ENCODE measurements around the gene IL23R. TPM values are rescaled to one million over a fixed set of nuclear protein-coding genes. Genes with fewer than 3 reads are reported as not detected.

The IL23R gene
- total RNA-seq, 1 donor from 2014 or later: not detected

DNA sequence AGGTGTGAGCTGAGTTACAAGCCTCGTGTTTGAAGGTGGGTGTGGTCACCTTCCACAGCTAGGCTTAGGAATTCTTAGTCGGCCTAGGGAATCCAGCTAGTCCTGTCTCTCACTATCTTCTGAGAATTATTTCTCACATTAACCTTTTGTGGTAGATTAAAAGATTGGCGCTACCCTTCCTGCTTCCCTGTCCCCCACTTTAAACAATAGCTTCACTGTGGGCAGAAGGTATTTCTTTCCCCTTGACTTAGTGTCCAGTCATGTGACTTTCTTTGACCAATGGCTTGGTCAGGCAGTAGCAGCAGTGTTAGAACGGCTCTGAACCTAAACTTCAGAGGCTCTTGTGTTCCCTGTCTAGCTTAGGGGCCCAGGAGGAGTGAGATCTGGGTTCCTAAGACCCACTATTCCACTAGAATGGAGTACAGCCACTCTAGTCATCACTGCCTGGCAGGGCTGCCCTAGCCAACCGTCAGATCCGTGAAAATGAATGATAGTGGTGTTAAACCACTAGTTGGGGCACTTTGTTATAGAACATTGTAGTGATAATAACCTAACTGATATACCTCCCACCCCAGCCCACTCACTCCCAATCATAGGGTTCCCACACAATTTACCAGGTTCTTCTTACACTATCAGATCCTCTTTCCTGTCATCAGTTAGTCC lies 17.6 kb upstream of the IL23R start:
- DNase-seq (ENCODE audit: low read depth): no peak

DNA sequence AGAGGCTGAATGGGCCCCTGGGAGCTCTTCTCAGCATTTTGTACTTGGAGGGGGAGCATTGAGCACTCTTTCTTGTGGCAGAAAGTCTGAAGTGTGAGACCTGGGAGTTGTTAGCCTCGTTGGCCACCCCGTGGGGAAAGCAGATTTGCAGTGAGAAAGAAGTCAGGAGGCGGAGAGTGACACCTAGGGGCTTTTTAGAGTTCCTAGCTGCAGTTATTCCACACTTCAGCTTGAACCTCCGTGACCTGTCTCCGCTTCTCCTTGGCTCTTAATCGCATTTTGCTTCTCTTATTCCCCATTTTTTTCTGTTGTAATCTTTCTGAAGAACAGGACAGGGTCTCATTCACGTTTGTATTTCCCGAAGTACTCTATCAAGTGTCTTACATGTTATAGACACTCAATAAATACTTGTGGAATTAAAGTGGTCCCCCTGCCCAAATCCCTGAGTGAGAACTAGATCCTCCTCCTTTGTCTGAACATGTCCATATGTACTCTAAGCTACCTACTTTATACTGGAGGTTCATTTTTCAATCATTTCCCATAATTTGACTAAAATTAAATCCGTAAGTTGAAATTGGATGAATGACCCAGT lies 17.0 kb upstream of the IL23R start:
- peak; percentile 84 for DNase-seq (ENCODE audit: low read depth)

DNA sequence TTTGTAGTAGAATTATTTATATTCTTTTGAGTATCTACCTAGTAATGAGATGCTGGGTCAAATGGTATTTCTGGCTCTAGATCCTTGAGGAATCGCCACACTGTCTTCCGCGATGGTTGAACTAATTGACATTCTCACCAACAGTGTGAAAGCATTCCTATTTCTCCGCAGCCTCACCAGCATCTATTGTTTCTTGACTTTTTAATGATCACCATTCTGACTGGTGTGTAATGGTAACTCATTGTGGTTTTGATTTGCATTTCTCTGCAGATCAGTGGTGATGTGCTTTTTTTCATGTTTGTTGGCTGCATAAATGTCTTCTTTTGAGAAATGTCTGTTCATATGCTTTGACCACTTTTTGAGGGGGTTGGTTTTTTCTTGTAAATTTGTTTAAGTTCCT lies 15.3 kb upstream of the IL23R start:
- DNase-seq (ENCODE audit: low read depth): no peak

DNA sequence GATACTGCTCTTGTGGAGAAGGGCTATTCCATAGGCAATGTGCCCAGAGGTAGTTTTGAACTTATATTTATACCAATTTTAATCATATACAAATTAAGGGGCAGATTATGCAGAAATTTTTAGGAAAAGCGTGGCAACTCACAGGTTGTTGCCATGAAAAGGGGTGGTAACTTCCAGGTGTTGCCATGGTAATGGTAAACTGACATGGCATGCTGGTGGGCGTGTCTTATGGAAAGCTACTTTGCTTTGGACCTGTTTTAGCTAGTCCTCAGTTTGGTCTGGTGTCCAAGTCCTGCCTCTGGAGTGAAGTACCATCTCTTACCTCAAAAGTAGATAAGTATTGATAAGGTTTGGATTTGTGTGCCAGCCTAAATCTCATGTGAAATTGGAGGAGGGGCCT lies 7.9 kb upstream of the IL23R start:
- no peak for DNase-seq (ENCODE audit: low read depth)

DNA sequence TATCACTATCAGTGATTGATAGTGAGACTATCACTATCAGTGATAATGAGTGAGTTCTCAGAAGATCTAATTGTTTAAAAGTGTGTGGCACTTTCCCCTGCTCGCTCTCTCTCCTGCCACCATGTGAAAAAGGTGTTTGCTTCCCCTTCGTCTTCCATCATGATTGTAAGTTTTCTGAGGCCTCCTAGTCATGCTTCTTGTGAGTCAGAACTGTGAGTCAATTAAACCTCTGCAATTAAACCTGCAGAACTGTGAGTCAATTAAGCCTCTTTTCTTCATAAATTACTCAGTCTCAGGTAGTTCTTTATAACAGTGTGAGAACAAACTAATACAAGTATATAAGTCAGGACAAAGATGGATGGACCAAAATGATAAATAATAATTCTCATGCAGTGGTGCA lies 7.0 kb upstream of the IL23R start:
- DNase-seq (ENCODE audit: low read depth): peak; percentile 67

DNA sequence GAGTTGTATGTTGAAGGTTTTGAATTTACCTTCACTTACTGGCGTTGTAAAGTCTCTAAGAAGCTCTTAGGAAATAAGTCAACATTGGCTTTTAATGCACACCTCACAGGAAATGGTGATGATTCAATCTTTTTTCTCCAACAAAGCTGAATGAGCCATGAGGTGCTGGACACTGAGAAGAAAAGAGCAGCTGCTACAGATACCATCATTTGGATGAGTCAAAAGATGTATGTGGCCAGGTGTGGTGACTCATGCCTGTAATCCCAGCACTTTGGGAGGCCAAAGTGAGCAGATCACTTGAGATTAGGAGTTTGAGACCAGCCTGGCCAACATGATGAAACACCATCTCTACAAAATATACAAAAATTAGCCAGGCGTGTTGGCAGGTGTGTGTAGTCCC lies 3.3 kb upstream of the IL23R start:
- peak; percentile 74 for DNase-seq (ENCODE audit: low read depth)

DNA sequence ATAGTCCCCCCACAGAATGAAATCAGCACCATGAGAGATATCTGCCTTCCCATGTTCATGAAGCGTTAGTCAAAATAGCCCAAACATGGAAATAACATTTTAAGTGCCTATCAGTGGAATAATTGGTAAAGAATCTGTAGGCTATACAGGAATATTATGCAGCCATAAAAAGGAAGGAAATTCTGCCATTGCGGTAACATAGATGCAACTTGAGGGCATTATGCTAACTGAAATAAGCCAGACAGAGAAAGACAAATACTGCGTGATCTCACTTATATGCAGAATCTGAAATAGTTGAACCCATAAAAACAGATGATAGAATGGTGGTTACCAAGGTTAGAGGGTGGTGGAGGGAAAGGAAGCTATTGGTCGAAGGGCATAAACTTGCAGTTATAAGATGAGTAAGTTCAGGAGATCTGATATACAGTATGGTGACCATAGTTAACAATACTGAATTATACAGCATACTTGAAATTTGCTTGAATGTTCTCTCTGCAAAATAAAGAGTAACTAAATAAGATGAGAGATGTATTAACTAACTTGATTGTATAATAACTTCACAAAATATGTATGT lies 699 bp upstream of the IL23R start:
- DNase-seq (ENCODE audit: low read depth): no peak

DNA sequence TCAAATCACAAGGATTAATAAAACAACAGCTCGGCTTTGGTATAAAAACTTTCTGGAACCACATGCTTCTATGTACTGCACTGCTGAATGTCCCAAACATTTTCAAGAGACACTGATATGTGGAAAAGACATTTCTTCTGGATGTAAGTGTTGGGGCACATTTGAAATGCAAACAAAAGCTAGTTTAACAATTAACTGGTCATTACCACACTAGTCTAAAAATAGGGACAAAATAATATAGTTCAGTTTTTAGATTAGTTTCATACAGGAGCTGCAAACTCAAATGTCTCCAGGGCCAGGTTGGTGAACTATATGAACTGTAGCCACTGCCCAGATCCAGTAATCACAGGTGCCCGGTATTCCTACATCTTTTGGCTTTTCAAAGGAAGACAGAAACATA lies 3.2 kb downstream of the IL23R start:
- peak; percentile 16 for DNase-seq (ENCODE audit: low read depth)

DNA sequence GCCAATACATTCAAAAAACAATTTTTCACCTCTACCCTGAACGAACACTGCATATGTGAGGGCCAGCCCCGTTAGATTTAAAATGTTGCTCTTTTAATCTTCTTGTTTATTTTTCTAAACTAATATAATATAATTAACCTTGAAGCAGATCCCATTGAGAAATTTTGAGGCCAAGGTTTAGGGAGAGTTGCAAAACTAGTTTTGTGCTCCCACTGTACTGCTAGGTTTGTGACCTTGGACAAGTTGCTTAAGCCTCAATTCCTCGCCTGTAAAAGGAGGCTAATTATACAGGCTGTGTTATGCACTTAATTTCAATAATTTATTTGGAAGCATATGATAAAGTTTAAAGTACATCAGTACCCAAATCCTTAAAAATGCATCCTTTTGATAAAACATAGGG lies 3.7 kb downstream of the IL23R start:
- no peak for DNase-seq (ENCODE audit: low read depth)

DNA sequence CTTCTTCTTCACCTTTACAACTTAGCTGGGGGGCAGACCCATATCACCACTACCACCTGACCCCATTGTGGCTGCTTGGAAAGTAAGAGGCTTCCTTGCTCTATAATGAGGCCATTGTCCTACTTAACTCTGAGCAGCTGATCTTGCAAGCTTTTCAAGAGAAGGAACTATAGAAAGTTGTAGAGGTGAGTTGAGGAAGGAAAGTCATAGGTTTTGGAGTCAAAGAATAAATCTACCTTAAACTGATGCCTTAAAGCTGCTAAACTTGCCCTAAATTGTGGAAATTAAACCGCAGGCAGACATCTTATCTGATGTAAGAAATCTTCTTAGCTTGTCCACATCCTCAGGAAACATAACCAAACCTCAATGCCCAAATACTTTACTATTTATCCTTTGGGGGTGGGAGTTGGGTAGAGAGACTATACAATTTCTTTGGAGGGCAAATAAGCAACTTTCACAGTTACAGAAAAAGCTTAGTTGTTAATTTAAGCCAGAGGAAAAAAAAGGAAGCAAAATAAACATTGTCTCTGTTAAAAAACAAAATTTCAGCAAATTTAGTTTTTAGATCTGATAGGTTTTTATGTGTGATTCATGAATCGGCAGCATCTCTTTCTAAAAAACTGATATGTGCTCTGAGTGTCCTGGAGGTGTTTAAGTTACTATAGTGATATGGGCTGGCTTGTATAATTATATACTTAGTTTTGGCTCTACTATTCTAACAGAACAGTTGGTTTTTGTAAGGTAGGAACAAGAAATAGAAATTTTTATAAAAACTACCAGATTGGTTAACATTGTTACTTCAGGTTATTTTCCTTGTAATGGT lies 4.7 kb downstream of the IL23R start:
- DNase-seq (ENCODE audit: low read depth): no peak

DNA sequence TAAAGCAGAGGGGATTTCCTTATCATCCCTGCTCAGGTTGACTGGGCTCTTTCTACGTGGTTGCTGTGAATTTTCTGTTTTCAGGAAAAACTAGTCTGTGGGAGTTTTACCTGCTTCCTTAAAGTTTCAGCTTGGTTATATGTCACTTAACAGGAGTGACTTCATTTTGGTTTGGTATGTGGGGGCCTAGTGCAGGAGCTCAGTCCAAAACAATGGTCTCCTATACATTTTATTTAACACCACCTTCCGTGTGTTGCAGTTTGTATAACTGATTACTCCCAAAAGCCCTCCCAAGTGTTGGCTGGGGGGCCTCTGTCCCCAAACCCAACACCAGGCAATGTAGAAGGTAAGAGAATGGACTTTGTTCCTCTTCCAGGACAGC lies 5.3 kb downstream of the IL23R start:
- DNase-seq (ENCODE audit: low read depth): no peak

DNA sequence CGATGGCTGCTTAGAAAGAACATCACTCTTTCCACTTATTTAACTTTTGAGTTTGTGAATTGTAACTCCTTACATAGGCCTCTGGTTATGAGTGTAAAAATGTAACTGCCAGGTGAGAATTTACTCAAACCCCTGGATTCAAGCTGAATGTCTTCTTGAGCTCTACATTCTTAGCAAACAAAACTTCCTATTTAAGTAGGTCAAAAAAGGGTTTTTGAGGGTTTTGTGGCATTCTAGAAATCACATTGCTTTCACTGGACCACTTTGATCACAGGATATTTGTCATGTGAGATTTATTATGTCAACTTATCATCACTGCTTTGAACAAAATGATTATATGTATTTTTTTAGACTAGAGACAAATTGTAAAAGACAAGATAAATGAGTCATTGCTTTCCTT lies 5.7 kb downstream of the IL23R start:
- no peak for DNase-seq (ENCODE audit: low read depth)

DNA sequence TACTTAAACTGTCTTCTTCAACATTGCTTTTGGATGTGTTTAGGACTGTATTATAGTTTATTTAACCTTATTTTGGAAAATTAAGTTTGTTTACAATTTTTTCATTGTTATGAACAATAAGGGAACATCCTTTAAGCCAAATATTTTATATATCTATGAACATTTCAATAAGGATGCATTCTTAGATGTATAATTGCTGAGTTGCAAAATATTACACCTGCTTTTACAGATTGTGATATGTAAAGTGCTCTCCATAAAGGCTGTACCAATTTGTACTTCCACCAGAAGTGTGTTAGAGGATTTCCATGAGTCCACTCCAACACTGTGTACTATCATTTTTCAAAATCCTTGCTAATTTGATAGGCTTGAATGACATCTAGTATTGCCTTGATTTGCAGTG lies 7.7 kb downstream of the IL23R start:
- no peak for DNase-seq (ENCODE audit: low read depth)

DNA sequence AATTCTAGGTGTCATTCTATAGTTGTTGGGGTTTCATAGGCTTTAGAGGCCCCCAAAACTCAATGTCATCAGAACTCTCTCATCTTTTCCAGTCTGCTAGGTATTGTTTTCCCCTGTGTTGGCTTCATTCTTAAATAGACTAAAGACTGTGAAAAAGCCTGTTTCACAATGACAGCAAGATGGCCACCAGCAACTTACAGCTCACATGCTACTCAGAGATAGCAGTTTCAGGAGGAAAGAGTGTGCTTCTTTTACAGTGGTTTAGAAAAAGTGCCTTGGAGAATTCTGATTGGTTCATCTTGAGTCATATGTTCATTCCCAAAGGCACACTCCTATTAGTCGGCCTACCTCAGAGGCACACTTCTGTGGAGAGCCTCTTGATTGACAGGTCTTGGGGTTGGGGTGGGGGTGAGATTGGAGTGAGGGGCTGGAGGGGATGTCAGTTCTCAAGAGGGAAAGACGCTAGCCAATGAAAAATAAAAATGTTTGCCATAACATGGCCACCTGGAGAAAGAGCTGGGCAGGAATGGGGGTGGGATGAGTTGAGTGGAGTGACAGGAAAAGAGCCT lies 8.5 kb downstream of the IL23R start:
- no peak for DNase-seq (ENCODE audit: low read depth)

DNA sequence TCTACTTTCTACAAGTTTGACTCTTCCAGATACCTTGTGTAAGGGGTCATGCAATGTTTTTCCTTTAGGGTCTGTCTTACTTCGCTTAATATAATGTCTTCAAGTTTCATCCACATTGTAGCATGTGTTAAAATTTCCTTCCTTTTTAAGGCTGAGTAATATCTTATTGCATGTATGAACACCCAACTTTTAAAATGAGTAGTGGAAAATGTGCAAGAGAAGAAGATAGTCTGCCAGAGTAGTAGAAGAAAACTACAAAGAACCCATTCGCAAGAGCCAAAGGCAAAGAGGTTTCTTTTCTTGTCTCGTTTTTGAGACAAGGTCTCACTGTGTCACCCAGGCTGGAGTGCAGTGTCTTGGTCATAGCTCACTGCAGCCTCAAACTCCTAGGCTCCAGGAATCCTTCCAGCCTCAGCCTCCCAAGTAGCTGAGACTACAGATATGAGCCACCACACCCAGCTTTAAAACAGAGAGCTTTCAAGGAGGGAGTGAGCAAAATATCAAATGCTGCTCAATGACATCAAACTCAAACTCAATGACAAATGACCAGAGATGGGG lies 9.4 kb downstream of the IL23R start:
- DNase-seq (ENCODE audit: low read depth): no peak

DNA sequence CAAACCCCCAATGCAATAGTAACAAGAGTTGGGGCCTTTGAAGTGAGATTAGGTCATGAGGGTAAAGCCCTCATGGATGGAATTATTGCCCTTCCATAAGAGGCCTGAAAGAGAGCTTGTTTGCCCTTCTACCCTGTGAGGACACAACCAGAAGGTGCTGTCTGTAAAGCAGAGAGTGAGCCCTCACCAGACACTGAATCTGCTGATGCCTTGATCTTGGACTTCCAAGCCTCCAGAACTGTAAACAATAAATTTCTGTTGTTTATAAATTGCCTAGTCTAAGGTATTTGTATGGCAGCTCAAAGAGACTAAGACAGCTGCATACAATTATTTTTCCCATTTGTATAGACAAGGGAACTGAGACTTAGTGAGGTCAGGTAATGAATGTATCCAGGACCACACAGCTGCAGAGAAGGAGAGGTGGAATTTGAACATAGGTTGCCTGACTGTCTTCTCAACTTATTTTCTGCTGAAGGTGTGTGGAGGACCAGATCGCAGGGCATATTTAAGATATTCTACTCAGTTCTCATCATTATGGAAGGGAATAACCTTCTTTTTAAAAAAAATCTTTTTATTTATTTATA lies 18.7 kb downstream of the IL23R start:
- no peak for DNase-seq (ENCODE audit: low read depth)

DNA sequence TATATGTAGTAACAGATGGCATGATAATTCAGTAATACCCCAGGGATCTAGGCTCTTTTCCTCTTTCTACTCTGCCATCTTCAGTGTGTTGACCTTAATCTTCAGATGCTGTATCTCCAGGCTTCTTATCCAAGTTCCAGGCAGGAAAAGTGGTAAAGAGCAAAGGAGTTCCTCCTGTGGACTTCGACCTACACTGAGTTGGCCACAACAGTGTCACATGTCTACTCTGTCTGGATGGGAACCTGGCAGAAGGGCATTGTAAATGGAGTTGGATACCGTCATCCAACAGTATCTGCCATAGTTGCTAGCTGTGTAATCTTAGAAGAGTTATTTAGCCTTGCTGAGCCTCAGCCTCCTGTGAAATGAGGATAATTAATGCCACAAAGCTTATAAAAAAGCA lies 21.9 kb downstream of the IL23R start:
- DNase-seq (ENCODE audit: low read depth): no peak

DNA sequence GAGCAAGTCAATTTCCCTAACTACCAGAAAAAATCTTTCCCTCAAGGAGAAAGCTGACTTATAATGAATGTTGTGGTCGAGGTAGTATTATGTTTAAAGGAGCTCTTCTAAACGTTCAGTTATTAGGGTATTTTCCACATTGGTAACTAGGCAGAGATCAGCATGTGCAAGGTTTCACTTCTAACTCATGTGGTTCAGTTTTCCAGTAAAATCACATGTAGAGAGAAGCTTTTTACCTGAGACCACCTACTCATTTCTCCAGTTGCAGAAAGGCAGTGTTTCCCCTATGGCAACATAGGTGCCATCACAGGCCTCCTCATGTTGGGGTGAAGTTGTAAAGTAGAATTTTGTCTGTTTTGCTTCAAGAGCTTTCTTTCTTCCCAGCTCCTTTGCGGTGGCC lies 23.7 kb downstream of the IL23R start:
- DNase-seq (ENCODE audit: low read depth): no peak

DNA sequence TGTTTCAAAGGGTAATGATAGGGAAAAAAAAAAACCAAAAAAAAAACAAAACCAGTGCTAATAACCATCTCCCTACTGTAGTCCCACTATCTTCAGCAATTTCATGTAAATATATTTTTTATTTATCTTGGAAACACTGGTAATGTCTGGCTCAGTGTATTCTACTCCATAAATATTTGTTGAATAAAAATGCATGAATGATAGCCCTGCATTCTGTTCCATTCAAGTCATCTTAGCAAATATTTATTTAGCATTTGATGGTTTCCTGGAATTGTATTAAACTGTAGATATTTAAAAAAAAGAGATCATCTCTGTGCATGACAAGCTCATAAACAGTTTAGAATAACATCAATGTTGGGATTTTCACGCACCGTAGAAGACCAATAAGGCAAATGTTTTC lies 24.2 kb downstream of the IL23R start:
- no peak for DNase-seq (ENCODE audit: low read depth)

DNA sequence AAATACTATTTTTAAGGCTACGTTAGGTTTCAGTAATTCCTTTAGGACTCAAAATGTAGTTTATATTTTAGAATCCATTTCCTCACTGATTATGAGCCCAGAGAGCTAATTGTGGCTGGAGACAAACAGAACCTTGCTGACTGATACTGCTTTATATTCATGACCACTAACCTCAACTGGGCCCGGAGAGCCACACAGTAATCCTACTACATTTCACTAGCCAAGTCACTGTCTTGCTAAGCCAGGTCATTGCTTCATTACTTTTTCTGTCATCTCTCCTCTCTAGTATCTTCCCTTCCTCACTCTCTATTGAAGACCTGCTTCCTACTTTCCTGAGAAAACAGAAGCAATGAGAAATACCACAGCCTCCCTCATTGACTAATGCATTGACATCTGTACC lies 24.7 kb downstream of the IL23R start:
- DNase-seq (ENCODE audit: low read depth): no peak

DNA sequence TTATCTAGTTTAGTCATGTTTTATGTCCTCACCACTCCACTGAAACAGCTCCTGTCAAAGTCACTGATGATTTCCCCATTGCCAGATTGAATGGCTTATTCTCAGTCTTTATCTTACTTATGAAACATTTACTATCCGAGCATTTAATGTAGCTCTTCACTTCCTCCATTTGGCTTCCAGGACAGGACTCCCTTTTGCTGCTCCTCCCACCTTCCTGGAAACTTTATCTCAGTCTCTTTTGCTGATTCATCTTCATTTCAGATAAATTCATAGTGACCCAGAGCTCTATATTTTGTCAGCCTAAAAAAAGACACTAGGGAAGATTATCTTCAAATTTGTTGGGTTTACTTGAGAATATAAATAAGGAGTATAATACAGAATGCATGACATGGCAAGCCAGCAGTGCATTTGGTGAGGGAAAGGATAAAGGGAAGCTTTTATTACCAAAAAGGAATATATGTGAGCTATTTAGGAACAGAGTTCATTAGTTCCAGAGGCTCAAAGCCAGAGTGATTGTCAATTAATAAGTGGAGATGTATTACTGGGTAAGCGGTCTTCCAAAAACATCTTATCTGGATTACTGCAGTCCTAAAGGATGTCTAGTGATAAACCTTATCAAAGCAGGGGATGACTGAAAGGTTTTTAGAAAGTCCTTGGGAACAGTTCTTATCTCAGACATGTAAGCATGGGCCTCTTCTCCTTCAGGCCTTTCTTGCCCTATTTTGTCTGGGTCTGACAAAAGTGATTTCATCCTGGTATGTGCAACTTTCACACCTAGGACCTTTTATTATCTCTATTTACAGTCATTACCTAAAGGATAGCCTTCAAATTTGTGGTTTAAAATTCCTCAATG lies 25.6 kb downstream of the IL23R start:
- DNase-seq (ENCODE audit: low read depth): no peak
